GM19395 (cell line): ENCODE data around the gene SCG5.

ENCODE experiments used
- ATAC-seq: cut with Tn5 transposase; IDR thresholded peaks from one replicate; pipeline ENCODE4 v1.9.1; 2021; ENCODE audit warnings: mild to moderate bottlenecking, moderate library complexity; ENCODE audit not compliant: unreplicated experiment

The SCG5 gene

GRCh38 chr15:32690941-32691688, 49.6 kb downstream of the SCG5 start:
- no peak for ATAC-seq

DNA sequence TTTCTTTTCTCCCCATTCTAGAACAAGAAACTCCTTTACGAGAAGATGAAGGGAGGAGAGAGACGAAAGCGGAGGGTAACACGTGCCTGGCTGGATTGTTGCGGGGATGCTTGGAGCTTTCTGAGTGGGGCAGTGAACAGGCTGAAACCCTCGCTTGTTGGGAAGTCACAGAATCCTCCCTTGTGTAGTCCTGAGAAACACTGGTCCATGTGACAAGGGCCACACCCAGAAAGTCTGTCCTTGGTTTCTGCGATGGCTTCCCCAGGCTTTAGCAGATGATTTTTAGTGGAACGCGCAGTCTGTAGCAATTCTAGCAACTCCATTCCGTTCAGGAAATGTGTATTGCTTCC, 50.2 kb downstream of the SCG5 start:
- ATAC-seq = no peak

GRCh38 chr15:32692286-32692685, 50.8 kb downstream of the SCG5 start:
- no peak for ATAC-seq

- ATAC-seq = no peak
These were observed 52.9 kb downstream of the SCG5 start for GRCh38 chr15:32694222-32694983.

GRCh38 chr15:32698773-32699390, 57.4 kb downstream of the SCG5 start:
- no peak for ATAC-seq

GRCh38 chr15:32700501-32701150, 59.1 kb downstream of the SCG5 start:
- ATAC-seq = no peak

GRCh38 chr15:32701863-32702262, 60.4 kb downstream of the SCG5 start:
- no peak for ATAC-seq

- no peak for ATAC-seq
These were observed 63.0 kb downstream of the SCG5 start for GRCh38 chr15:32704395-32704981.

- no peak for ATAC-seq
These were observed 63.9 kb downstream of the SCG5 start for GRCh38 chr15:32705446-32705845.

DNA sequence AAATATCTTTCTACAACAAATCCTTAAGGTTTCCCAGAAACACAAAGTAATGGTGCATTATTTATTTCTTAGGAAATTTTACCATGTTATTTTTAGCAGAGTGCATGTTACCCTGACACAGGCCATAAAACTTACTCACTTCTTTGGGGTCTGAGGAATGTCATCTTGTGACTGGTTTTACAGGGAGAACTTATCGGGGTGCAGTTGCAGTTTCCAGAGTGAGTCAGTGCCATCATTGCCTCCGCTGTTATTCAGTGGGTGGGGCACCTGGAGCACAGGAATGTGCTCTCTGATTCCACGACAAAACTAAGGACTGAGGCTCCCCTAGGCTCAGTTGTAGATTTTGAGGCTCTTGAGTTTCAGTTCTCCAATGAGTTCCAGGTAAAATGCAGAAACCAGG, 65.2 kb downstream of the SCG5 start:
- no peak for ATAC-seq

GRCh38 chr15:32707436-32707835, 65.9 kb downstream of the SCG5 start:
- ATAC-seq = no peak

DNA sequence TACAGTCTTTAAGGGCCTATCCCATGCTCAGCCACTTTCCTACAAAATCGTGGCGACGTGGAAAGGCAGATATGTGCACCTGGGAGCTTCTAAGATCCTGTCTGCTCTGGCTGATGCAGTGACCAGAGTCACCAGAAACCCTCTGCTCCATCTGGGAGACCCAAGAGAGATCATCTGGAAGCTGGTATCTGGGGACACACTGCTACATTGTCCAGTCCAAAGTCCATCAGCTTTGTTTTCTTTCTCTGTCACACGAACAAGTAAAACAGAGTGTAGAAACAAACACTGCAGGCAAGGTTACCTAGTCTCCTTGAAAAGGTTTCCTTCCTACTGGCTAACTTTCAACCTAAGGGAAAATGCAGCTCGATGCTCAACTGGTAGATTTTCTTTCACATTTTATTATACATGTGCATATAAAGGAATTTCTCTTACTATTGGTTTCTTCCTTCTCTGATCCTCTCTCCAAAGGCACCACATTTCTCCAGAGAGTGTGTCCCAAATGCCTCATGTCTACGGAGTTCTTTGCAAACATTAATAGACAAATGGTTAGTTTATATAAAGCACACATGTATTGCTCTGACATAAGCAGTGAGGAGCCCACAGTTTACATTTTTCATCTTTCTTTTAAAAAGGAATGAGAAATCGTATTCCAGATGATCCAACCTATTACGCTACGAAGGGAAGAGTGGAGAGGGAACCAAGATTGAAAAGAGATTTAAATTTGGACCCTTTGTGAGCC, 68.0 kb downstream of the SCG5 start:
- ATAC-seq = no peak

GRCh38 chr15:32715276-32715675, 73.8 kb downstream of the SCG5 start:
- no peak for ATAC-seq

GRCh38 chr15:32716216-32716914, 74.9 kb downstream of the SCG5 start:
- ATAC-seq = no peak

DNA sequence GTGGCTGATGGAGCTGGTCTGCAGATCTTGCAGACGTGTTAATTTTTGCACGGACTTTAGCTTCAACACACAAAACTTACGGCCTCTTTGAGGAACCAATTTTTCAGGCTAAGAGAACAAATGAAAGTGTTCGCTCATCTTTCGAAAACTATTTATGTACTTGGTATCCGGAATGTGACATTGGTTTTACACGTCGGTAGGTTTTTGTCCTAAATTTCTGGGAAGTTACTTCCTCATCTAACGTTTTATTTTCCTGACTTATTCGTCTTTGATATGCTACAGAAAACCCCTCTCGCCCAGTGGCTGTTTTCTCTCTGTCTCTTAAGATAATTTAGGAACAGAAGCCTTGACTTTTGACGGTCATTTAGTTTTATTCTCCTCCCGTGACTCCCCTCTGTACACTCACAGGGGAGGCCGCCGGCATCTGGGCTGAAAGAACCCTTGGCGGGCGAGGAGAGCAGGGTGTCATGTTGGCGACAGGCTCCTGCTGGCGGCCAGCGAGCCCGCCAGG, 75.5 kb downstream of the SCG5 start:
- ATAC-seq = no peak

GRCh38 chr15:32717426-32718226, 76.1 kb downstream of the SCG5 start, which contains the start of gene GREM1:
Gene GREM1, plus strand, starts transcription at chr15:32718004. Its CDS starts 12,687 bp downstream, at chr15:32730691.
- ATAC-seq = no peak

DNA sequence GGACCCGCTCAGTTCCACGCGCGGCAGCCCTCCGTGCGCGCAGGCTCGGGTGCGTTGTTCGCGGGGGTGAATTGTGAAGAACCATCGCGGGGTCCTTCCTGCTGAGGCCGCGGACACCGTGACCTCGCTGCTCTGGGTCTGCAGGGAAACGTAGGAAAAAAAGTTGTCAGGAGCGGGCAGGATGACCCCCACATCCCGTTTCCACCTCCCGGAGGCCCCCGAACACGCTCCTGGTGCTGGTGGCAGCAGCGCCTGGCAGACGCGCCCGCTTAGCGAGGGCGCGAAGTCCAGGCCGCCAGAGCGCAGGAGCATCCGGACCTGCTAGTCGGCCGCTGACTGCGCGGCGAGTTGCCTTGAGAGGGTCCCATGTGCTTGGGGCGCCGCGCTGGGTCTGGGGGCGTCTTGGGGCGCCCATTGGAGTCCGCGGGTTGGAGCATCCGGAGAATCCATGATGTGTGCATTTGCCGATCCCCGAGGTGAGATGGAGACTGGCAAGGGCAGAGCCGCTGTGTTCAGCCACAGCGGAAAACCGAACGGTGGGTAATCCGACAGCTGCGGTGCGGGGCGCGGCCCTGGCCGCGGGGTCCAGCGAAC, 76.8 kb downstream of the SCG5 start:
- no peak for ATAC-seq
